HepG2 (cell line): ENCODE results near the gene SEC14L5. TPM values are rescaled to one million over a fixed set of nuclear protein-coding genes. Genes with fewer than 3 reads are reported as not detected.

Experiments used
- ATF1 ChIP-seq: IDR thresholded peaks from 2 replicates; pipeline ENCODE4 v1.6.1; 2016; ENCODE audit warnings: mild to moderate bottlenecking, control low read depth
- ETV5 ChIP-seq: IDR thresholded peaks from 2 replicates; pipeline ENCODE4 v1.6.1; 2018; ENCODE audit warnings: missing biosample characterization, missing genetic modification reagents, inconsistent platforms, borderline replicate concordance
- FOXA1 ChIP-seq, 2 experiments: fragments of 450-650 bp in 1 of 2; sonication (generic) in 1 of 2; formaldehyde crosslinking in 1 of 2; IDR thresholded peaks; 2 replicates each; pipeline versions ENCODE4 v1.4.0 to v1.6.1; 2016 to 2020; ENCODE audit warnings: missing genetic modification reagents in 1 of 2
- ISL2 ChIP-seq: sonication (generic); formaldehyde crosslinking; IDR thresholded peaks from 2 replicates; pipeline ENCODE4 v1.5.0; 2020; ENCODE audit warnings: missing genetic modification reagents
- KDM5B ChIP-seq: sonication (generic); formaldehyde crosslinking; IDR thresholded peaks from 2 replicates; pipeline ENCODE4 v1.4.0; 2020; ENCODE audit warnings: missing genetic modification reagents, mild to moderate bottlenecking, borderline replicate concordance
- MEF2D ChIP-seq: sonication (generic); formaldehyde crosslinking; IDR thresholded peaks from 2 replicates; pipeline ENCODE4 v1.5.1; 2020; ENCODE audit warnings: mild to moderate bottlenecking, missing genetic modification reagents
- NR2F1 ChIP-seq, 2 experiments: fragments of 450-650 bp in 1 of 2; formaldehyde crosslinking in 1 of 2; IDR thresholded peaks; 2 replicates each; pipeline versions ENCODE4 v1.5.0 to v1.6.1; 2016 to 2020; ENCODE audit warnings: mild to moderate bottlenecking in 1 of 2, missing compliant biosample characterization in 1 of 2, missing genetic modification reagents in 1 of 2, moderate library complexity in 1 of 2
- RAD21 ChIP-seq: fragments of 450-650 bp; formaldehyde crosslinking; IDR thresholded peaks from 2 replicates; pipeline ENCODE4 v1.5.0; 2020; ENCODE audit warnings: mild to moderate bottlenecking
- RFX3 ChIP-seq: IDR thresholded peaks from 2 replicates; pipeline ENCODE4 v1.6.1; 2016; ENCODE audit warnings: missing biosample characterization, missing genetic modification reagents
- RFXAP ChIP-seq: sonication (generic); formaldehyde crosslinking; IDR thresholded peaks from 2 replicates; pipeline ENCODE4 v1.4.0; 2020; ENCODE audit warnings: missing genetic modification reagents, borderline replicate concordance
- RXRB ChIP-seq: IDR thresholded peaks from 2 replicates; pipeline ENCODE4 v1.6.1; 2016; ENCODE audit warnings: borderline replicate concordance, missing genetic modification reagents, missing compliant biosample characterization
- SOX13 ChIP-seq, 3 experiments: fragments of 450-650 bp in 1 of 3; sonication (generic) in 1 of 3; formaldehyde crosslinking in 1 of 3; IDR thresholded peaks in 2 of 3; conservative IDR thresholded peaks in 1 of 3; 2 replicates each; pipeline versions ENCODE4 v1.5.0 to v1.6.1; 2016 to 2020; ENCODE audit warnings: antibody characterized with exemption in 1 of 3, mild to moderate bottlenecking in 1 of 3, missing compliant biosample characterization in 1 of 3, missing genetic modification reagents in 1 of 3, moderate library complexity in 1 of 3
- TBX2 ChIP-seq: sonication (generic); formaldehyde crosslinking; IDR thresholded peaks from 2 replicates; pipeline ENCODE4 v1.5.0; 2020; ENCODE audit warnings: missing genetic modification reagents, mild to moderate bottlenecking, borderline replicate concordance
- ZBTB38 ChIP-seq: sonication (generic); formaldehyde crosslinking; IDR thresholded peaks from 2 replicates; pipeline ENCODE4 v1.5.1; 2020; ENCODE audit warnings: mild to moderate bottlenecking, missing genetic modification reagents
- ZKSCAN5 ChIP-seq: sonication (generic); formaldehyde crosslinking; IDR thresholded peaks from 2 replicates; pipeline ENCODE4 v1.5.1; 2020; ENCODE audit warnings: mild to moderate bottlenecking, missing genetic modification reagents
- ZNF138 ChIP-seq: sonication (generic); formaldehyde crosslinking; IDR thresholded peaks from 2 replicates; pipeline ENCODE4 v1.5.0; 2020; ENCODE audit warnings: mild to moderate bottlenecking, low read depth, missing genetic modification reagents
- ZNF207 ChIP-seq: fragments of 450-650 bp; IDR thresholded peaks from 2 replicates; pipeline ENCODE4 v1.6.1; 2016; ENCODE audit warnings: antibody characterized with exemption, borderline replicate concordance
- ZNF232 ChIP-seq: sonication (generic); formaldehyde crosslinking; IDR thresholded peaks from 2 replicates; pipeline ENCODE4 v1.4.0; 2020; ENCODE audit warnings: missing genetic modification reagents, borderline replicate concordance
- ZNF256 ChIP-seq: sonication (generic); formaldehyde crosslinking; conservative IDR thresholded peaks from 2 replicates; pipeline ENCODE4 v1.4.0; 2020; ENCODE audit warnings: missing genetic modification reagents
- ZNF263 ChIP-seq: sonication (generic); formaldehyde crosslinking; IDR thresholded peaks from 2 replicates; pipeline ENCODE4 v1.4.0; 2020; ENCODE audit warnings: missing genetic modification reagents
- ZNF34 ChIP-seq: sonication (generic); formaldehyde crosslinking; IDR thresholded peaks from 2 replicates; pipeline ENCODE4 v1.4.0; 2020; ENCODE audit warnings: mild to moderate bottlenecking, missing genetic modification reagents, borderline replicate concordance
- ZNF788 ChIP-seq: sonication (generic); formaldehyde crosslinking; IDR thresholded peaks from 2 replicates; pipeline ENCODE4 v1.5.0; 2020; ENCODE audit warnings: mild to moderate bottlenecking, missing genetic modification reagents, borderline replicate concordance
- polyA plus RNA-seq, 8 experiments: library from polyadenylated mRNA; depleted of rRNA in 3 of 8; stranded (reverse) in 7 of 8; unstranded in 1 of 8; fragments of >200 nt; fragmentation: Illumina TruSeq in 4 of 8; extraction: Trizol in 4 of 8; gene quantifications; 2 replicates each; pipeline versions ENCODE4 v1.2.1 to v1.2.3, GENCODE V29; 2011 to 2016; ENCODE audit warnings: low read depth in 4 of 8, missing spikeins in 1 of 8, mixed read lengths in 1 of 8; ENCODE audit not compliant: insufficient read depth in 1 of 8
- total RNA-seq, 5 experiments: library from RNA; depleted of rRNA; stranded (reverse); fragments of >200 nt; fragmentation: Illumina TruSeq; extraction: Trizol; gene quantifications; 2 replicates each; pipeline ENCODE4 v1.2.3, GENCODE V29; 2016; ENCODE audit warnings: low read depth in 1 of 5
- TF ChIP-seq, protein P1 (sequence below): IDR thresholded peaks from 2 replicates; pipeline ENCODE4 v1.6.1; 2016; ENCODE audit warnings: missing compliant biosample characterization, missing genetic modification reagents, borderline replicate concordance
- TF ChIP-seq, protein P2 (sequence below), 2 experiments: sonication (generic) in 1 of 2; formaldehyde crosslinking in 1 of 2; IDR thresholded peaks; 2 replicates each; pipeline versions ENCODE4 v1.4.0 to v1.6.1; 2018 to 2020; ENCODE audit warnings: missing genetic modification reagents in 2 of 2, borderline replicate concordance in 1 of 2, low read depth in 1 of 2, mild to moderate bottlenecking in 1 of 2, missing biosample characterization in 1 of 2
- TF ChIP-seq, protein P3 (sequence below): sonication (generic); formaldehyde crosslinking; conservative IDR thresholded peaks from 2 replicates; pipeline ENCODE4 v1.8.0; 2022; ENCODE audit warnings: mild to moderate bottlenecking, moderate library complexity, missing genetic modification reagents

The SEC14L5 gene
- total and polyA plus RNA-seq, 2 of the 13 experiments (the other 11 are each of a cell fraction or from before 2014, with no cell fraction given) = 0.40 to 0.42 TPM

DNA sequence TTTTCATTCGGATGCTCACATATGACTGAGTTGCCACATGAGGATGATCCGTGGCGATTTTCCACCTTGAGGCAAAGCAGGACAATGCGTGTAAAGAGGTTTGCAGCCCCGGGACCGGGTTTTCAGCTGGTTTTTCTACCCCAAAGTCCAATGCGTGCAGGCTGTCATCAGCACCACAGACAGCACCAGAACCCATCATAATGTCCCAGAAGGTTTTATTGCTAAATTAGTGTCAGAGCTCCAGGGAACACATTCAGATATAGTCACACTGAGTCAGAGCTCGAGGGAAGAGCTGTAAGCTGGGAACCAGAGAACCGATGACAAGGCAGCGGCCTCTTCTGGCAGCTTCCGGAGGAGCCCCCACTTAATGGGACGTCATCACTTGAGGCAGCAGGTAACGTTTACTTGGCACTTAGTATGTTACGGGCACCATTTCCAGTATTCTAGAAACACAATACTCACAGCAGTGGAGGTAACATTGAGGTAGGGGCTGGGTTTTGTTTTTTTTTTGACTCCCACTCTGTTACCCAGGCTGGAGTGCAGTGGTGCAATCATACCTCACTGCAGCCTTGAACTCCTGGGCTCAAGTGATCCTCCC lies 84.5 kb downstream of the SEC14L5 start (continued):
- TF ChIP-seq ATF1 (CRISPR knock-in tag) (no peak), MEF2D (0 out of 2 replicates have a peak, but pooled peaks have one; percentile 31), ZNF256 (CRISPR knock-in tag) (no peak), ZNF232 (no peak), ZNF34 (0 out of 2 replicates have a peak, but pooled peaks have one; percentile 18), ISL2 (CRISPR knock-in tag) (0 out of 2 replicates have a peak, but pooled peaks have one; percentile 23), RXRB (peak; percentile 21; the same call in 1 of the 2 replicates), ZNF263 (peak; percentile 72; the same call in 1 of the 2 replicates), ZNF788 (no peak), KDM5B (CRISPR knock-in tag) (0 out of 2 replicates have a peak, but pooled peaks have one; percentile 2), RFX3 (CRISPR knock-in tag) (no peak), FOXA1 (IDR thresholded peaks at IDR 0.05) (no peak), FOXA1 (CRISPR knock-in tag; IDR thresholded peaks at IDR 0.05) (no peak), ZBTB38 (CRISPR knock-in tag) (no peak), RAD21 (CRISPR knock-in tag) (peak; percentile 68; the same call in 1 of the 2 replicates), ZKSCAN5 (CRISPR knock-in tag) (no peak), SOX13 (IDR thresholded peaks at IDR 0.05) (no peak), SOX13 (CRISPR knock-in tag; conservative IDR thresholded peaks at IDR 0.05 in 1 of 2, IDR thresholded peaks at IDR 0.05 in 1 of 2) (peak in 1 of 2 experiments; percentile 4; a peak in 1 of 4 replicates), RFXAP (CRISPR knock-in tag) (peak; percentile 47; the same call in 1 of the 2 replicates), NR2F1 (CRISPR knock-in tag; IDR thresholded peaks at IDR 0.05) (no peak), ETV5 (peak; percentile 81; the same call in 1 of the 2 replicates), ZNF207 (no peak), TBX2 (no peak; the same call in 1 of the 2 replicates), ZNF138 (no peak)
- TF ChIP-seq, protein P1, sequence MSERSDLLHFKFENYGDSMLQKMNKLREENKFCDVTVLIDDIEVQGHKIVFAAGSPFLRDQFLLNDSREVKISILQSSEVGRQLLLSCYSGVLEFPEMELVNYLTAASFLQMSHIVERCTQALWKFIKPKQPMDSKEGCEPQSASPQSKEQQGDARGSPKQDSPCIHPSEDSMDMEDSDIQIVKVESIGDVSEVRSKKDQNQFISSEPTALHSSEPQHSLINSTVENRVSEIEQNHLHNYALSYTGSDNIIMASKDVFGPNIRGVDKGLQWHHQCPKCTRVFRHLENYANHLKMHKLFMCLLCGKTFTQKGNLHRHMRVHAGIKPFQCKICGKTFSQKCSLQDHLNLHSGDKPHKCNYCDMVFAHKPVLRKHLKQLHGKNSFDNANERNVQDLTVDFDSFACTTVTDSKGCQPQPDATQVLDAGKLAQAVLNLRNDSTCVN = no peak
- TF ChIP-seq, protein P2, sequence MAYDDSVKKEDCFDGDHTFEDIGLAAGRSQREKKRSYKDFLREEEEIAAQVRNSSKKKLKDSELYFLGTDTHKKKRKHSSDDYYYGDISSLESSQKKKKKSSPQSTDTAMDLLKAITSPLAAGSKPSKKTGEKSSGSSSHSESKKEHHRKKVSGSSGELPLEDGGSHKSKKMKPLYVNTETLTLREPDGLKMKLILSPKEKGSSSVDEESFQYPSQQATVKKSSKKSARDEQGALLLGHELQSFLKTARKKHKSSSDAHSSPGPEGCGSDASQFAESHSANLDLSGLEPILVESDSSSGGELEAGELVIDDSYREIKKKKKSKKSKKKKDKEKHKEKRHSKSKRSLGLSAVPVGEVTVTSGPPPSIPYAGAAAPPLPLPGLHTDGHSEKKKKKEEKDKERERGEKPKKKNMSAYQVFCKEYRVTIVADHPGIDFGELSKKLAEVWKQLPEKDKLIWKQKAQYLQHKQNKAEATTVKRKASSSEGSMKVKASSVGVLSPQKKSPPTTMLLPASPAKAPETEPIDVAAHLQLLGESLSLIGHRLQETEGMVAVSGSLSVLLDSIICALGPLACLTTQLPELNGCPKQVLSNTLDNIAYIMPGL (CRISPR knock-in tag; IDR thresholded peaks at IDR 0.05; ENCODE audit: borderline replicate concordance in 1 of 2, low read depth in 1 of 2) = peak in 1 of 2 experiments; percentile 52; a peak in 2 of 4 replicates
- TF ChIP-seq, protein P3, sequence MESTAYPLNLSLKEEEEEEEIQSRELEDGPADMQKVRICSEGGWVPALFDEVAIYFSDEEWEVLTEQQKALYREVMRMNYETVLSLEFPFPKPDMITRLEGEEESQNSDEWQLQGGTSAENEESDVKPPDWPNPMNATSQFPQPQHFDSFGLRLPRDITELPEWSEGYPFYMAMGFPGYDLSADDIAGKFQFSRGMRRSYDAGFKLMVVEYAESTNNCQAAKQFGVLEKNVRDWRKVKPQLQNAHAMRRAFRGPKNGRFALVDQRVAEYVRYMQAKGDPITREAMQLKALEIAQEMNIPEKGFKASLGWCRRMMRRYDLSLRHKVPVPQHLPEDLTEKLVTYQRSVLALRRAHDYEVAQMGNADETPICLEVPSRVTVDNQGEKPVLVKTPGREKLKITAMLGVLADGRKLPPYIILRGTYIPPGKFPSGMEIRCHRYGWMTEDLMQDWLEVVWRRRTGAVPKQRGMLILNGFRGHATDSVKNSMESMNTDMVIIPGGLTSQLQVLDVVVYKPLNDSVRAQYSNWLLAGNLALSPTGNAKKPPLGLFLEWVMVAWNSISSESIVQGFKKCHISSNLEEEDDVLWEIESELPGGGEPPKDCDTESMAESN (CRISPR knock-in tag) = no peak
